VCaP (cell line): ENCODE data around the gene GGT1.
A peak's percentile ranks its signal among the peaks of the same experiment; 100 is the strongest.

Experiments
- H3K27ac ChIP-seq: fragments of 450-650 bp; 2 replicates; pipeline ENCODE4 v1.5.1; 2017
- CTCF ChIP-seq: fragments of 450-650 bp; conservative IDR thresholded peaks from 2 replicates; pipeline ENCODE4 v1.5.1; 2017; ENCODE audit warnings: mild to moderate bottlenecking, moderate library complexity

GGT1 gene

DNA sequence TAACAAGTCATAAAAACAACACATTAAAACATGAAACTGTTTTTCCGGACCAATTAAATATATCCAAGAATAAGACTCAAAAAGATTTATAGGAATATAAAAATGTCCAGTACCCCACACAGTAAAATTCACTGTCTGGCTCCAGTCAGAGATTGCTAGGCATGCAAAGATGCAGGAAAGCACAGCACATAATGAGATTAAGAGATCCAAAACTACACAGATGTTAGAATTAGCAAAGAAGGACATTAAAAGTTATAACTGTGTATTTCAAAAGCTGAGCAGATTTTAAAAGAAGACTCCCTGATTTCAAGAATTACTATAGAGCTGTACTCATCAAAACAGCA, 23.8 kb upstream of the GGT1 start:
- H3K27ac ChIP-seq: peak overlapping the region; percentile 96
- TF ChIP-seq CTCF: no peak

DNA sequence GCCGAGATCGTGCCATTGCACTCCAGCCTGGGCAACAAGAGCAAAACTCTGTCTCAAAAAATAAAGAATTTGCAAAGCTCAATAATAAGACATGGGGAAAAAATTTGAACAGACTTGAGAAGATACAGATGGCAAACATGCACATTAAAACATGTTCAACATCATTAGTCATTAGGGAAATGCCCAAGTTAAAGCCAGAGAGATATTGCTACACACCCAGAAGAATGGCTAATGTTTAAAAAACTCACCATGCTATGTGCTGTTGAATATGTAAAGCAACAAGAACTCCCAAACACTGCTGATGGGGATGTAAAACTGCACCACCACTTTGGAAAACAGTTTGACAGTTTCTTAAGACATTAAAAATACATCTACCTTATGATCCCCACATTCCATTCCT, 22.7 kb upstream of the GGT1 start:
- peak overlapping the region; percentile 96 for H3K27ac ChIP-seq
- no peak for TF ChIP-seq CTCF

DNA sequence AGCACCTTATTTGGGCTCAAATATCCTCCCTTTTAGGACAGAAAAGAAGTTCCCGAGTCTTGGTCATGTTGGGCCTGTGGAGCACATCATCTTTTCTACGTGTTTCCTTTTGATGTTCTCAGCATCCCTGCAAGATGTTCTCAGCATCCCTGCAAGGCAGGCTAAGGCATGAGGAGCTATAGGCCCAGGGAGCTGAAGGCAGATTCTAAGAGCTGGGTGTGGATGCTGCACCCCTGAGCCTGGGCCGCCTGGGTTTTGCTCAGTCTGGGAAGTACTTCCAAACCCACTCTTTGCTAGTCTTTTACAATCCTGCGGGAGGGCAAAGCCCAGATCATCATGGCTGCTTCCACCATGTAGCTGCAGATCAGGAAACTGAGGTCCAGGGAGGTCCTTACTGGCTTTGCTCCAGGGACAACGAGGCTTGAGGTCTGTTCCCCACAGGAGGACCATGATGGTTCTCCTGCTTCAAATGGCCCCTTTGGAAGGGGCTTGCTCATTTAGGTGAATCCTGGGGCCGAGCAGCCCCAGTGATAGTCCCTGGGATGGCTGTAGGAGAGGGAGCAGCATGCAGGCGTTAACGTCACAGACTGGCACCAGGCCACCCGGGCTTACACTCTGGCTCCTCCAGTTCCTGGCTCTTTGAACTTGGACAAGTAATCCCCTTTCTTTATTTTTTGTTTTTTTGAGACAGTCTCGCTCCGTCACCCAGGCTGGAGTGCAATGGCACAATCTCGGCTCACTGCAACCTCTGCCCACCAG, 20.8 kb upstream of the GGT1 start:
- TF ChIP-seq CTCF: no peak
- H3K27ac ChIP-seq: peak overlapping the region; percentile 94

DNA sequence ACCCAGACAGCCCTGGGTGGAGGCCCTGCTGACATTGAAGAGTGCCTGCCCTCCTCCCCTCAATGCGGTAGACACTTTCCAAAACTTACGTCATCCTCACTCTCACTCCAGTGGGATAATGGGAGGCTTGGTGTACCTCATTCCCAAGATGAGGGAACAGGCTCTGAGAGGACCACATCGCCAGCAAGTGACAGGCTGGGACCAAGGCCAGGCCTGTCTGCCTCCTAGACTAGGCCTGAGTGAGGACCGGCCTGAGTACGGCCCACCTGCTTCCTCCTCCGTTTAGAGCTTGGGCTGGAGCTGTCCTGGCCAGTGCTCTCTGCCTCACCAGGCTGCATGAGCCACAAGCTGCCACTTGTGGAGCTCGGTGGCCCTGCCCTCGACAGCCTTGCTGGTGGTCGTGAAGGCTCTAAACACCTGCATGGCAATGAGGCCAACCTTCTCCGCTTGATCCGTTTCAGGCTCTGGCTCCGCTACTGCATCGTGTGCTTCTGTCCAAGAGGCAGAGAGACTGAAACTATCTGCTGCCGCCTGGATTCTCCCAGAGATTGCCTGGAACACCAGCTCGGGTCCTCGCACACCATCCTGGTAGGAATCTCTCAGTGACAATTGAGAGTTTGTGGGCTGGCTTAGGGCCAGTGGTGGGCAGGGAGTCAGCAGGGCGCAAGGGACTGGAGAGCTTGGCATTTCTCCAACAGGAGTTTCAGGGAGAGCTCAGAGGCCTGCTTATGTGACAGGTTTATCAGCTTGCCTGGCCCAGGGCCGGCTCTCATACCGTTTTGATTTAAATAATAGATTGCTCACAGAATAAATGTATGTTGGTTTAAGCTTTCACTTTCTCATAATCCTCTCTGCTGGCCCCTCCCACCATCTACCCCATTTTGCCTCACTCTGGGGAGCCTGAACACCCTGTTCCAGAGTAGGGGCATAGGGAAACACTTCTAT, 19.5 kb upstream of the GGT1 start:
- TF ChIP-seq CTCF: no peak
- peak overlapping the region; percentile 94 for H3K27ac ChIP-seq

DNA sequence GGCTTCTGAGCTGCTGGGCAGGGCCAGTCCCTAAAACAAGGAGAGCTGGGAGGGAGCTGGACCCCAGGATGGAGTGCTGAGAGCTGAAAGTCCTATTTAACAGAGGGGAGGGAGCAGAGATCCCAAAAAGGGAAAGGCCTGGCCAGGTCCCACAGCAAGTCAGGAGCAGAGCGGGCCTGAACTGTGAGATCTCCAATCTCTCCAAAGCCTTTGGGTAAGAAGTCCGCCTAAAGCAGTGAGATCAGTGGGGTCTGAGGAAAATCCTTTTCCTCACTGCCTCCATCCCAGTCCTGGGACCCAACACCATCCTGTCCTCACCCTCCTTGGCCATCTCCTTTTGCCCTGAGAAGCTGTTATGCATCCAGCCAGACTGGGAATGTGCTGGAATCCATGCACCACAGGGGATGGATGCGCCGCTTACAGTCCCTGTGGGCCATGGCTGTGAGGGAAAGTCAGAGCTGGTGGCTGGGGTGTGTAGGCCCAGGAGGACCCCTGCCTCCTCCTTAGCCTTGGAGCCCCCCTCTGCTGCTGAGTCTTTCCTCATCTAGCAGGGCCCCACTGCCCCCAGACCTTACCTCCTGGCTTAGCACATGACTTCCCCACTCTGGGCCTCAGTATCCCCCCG, 18.7 kb upstream of the GGT1 start:
- TF ChIP-seq CTCF: no peak
- peak overlapping the region; percentile 94 for H3K27ac ChIP-seq

DNA sequence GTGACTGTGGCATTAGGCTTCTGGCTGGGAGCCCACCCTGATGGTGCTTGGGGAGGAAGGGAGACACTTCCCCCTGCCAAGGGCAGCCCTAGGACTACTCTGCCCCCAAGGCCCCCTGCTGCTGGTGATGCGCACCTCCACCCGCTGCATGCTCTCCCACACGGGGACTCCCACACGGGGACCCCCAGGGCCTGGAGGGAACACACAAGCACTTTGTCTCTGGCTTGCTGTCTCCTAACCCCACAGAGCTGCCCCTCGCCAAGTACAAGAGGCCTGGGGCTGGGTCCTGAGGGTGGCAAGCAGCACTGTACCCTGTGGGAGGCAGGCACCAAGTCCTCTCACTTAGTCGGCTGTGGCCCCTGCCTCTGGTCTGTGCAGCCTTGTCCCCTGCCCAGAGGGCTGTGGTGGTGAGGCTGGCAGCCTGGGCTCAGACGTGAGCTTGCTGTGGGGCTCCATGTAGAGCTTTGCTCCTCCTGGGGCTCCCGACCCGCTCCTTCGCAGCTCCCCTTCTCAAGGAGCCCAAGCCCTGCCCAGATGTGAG, 18.1 kb upstream of the GGT1 start:
- H3K27ac ChIP-seq: peak overlapping the region; percentile 94
- no peak for TF ChIP-seq CTCF

DNA sequence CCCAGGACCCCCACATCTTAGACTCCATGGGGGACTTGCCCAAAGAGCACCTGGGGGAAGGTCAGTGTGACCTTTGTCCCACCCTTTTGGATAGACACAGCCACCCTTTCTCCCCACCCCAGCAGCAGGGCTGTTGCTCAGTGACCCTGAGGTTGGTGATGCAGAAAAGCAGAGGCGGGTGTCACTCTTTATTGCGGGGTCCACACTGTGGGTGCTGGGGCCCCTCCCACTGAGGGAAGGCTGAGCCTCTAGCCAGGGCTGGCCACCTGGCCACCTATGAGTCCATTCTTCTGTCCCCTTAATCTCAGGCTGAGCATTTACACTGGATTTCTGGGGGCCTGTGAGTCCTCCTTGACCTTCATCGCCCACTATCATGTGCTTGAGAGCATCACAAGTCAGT, 17.5 kb upstream of the GGT1 start:
- no peak for TF ChIP-seq CTCF
- peak overlapping the region; percentile 94 for H3K27ac ChIP-seq
